DOHH2 (cell line): ENCODE measurements around the gene CNOT3.

Experiments
- EZH2phosphoT487 ChIP-seq: fragments of 200-600 bp; sonication (generic); IDR thresholded peaks from 2 replicates; pipeline ENCODE4 v1.6.1; 2017; ENCODE audit warnings: borderline replicate concordance, mild to moderate bottlenecking, antibody characterized with exemption, low read length, moderate library complexity, mixed read lengths
- TF ChIP-seq, protein P1 (sequence below): fragments of 200-600 bp; sonication (generic); IDR thresholded peaks from one replicate; pipeline ENCODE4 v1.5.1; 2014; ENCODE audit warnings: antibody characterized with exemption, mild to moderate bottlenecking, low read depth, low read length; ENCODE audit not compliant: poor library complexity, severe bottlenecking

GRCh38 chr19:54204767-54205468, 67.4 kb downstream of the CNOT3 start:
- TF ChIP-seq, protein P1, sequence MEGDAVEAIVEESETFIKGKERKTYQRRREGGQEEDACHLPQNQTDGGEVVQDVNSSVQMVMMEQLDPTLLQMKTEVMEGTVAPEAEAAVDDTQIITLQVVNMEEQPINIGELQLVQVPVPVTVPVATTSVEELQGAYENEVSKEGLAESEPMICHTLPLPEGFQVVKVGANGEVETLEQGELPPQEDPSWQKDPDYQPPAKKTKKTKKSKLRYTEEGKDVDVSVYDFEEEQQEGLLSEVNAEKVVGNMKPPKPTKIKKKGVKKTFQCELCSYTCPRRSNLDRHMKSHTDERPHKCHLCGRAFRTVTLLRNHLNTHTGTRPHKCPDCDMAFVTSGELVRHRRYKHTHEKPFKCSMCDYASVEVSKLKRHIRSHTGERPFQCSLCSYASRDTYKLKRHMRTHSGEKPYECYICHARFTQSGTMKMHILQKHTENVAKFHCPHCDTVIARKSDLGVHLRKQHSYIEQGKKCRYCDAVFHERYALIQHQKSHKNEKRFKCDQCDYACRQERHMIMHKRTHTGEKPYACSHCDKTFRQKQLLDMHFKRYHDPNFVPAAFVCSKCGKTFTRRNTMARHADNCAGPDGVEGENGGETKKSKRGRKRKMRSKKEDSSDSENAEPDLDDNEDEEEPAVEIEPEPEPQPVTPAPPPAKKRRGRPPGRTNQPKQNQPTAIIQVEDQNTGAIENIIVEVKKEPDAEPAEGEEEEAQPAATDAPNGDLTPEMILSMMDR = no peak
- TF ChIP-seq EZH2phosphoT487 = no peak
